ENCODE measurements around the gene PIRT. TPM values are rescaled to one million over a fixed set of nuclear protein-coding genes. Genes with fewer than 3 reads are reported as not detected.

The PIRT gene
- polyA plus RNA-seq, 3 donors, result not detected

- peak overlapping the region; percentile 46 for H2AFZ ChIP-seq (ENCODE audit: insufficient read depth, low read depth, low read length, poor library complexity, severe bottlenecking)
- H4K20me1 ChIP-seq (ENCODE audit: insufficient read depth, low read length), result no peaks in the 10 kb centered on the region
- Mint-ChIP-seq H3K9me3 (peaks cover 6 to 14% (median 12%) of the 10 kb centered on the region in 7 donors), H3K36me3 (peaks cover 0 to 6% of the 10 kb centered on the region in 2 donors), H3K4me1 (peaks cover 27% of the 10 kb centered on the region), H3K4me3 (no peak overlapping the region), H3K27ac (no peak overlapping the region), H3K27me3 (ENCODE audit: low read depth in 3 of 3) (peaks cover 0 to 1% (median 0%) of the 10 kb centered on the region in 3 donors)
- WGBS (ENCODE audit: insufficient coverage), result no CpG with 5 or more reads among the region's 2 CpGs
- peaks cover 0 to 9% of the 10 kb centered on the region in 2 donors for H3K9me3 ChIP-seq (replicated peaks in 1 of 2; ENCODE audit: control insufficient read depth in 1 of 2, insufficient read depth in 1 of 2, low read length in 2 of 2)
- TF ChIP-seq, protein P1, sequence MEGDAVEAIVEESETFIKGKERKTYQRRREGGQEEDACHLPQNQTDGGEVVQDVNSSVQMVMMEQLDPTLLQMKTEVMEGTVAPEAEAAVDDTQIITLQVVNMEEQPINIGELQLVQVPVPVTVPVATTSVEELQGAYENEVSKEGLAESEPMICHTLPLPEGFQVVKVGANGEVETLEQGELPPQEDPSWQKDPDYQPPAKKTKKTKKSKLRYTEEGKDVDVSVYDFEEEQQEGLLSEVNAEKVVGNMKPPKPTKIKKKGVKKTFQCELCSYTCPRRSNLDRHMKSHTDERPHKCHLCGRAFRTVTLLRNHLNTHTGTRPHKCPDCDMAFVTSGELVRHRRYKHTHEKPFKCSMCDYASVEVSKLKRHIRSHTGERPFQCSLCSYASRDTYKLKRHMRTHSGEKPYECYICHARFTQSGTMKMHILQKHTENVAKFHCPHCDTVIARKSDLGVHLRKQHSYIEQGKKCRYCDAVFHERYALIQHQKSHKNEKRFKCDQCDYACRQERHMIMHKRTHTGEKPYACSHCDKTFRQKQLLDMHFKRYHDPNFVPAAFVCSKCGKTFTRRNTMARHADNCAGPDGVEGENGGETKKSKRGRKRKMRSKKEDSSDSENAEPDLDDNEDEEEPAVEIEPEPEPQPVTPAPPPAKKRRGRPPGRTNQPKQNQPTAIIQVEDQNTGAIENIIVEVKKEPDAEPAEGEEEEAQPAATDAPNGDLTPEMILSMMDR (IDR thresholded peaks at IDR 0.05), result no peak
- no peaks in the 10 kb centered on the region for H3K27me3 ChIP-seq (ENCODE audit: control insufficient read depth in 2 of 2, insufficient read depth in 2 of 2, low read length in 2 of 2)
- H3K9ac ChIP-seq (ENCODE audit: insufficient read depth, low read length, poor library complexity, severe bottlenecking), result no peak overlapping the region
- no peaks in the 10 kb centered on the region for H3K79me2 ChIP-seq (ENCODE audit: insufficient read depth, low read length)
- H3K36me3 ChIP-seq (replicated peaks in 1 of 2; ENCODE audit: control insufficient read depth in 1 of 2, insufficient read depth in 2 of 2, low read length in 2 of 2), result no peaks in the 10 kb centered on the region
- intact Hi-C loops (cut with micrococcal nuclease), result loop anchor here in 1 of 2 donors (2.0 kb wide), 1 partner anchor 71 kb away; no protein-coding TSS in a partner anchor
- no peak overlapping the region for H3K4me2 ChIP-seq (replicated peaks; ENCODE audit: extremely low read depth, low read length, poor library complexity, severe bottlenecking)
- H3K4me3 ChIP-seq (replicated peaks in 1 of 3; ENCODE audit: low read depth in 2 of 3, low read length in 3 of 3), result no peak overlapping the region
- peaks cover 9 to 17% of the 10 kb centered on the region in 2 donors for H3K4me1 ChIP-seq (ENCODE audit: control insufficient read depth in 1 of 2, insufficient read depth in 2 of 2, low read length in 2 of 2)
- no peak overlapping the region for H3K27ac ChIP-seq (ENCODE audit: low read depth in 1 of 2, low read length in 2 of 2)
- DNase-seq, result no peak
These were observed 64.5 kb downstream of the PIRT start for GRCh38 chr17:10773391-10773790.

Small RNA genes lying within 50 kb of the gene (small RNA-seq; reads per million reads assigned to genes)
- gene AC015908.2 (ENCODE audit: insufficient read length, low read depth) (not detected), gene RNU6-1065P (ENCODE audit: insufficient read length, low read depth) (not detected), gene TMEM238L (ENCODE audit: insufficient read length, low read depth) (not detected)

Other genes starting within 250 kb of the PIRT start
- 1 to 10 TPM in 1 of 3 donors, under 1 TPM in 1, not detected in 1; 0.13 to 5.7 TPM for gene MYH3, start 180.8 kb downstream of the PIRT start, polyA plus RNA-seq
- 10 to 100 TPM in 2 of 3 donors, 1 to 10 TPM in 1; 5.0 to 14.6 (median 11.6) TPM for gene SCO1, start 140.6 kb downstream of the PIRT start, polyA plus RNA-seq
- 1 to 10 TPM; 6.0 to 9.3 (median 7.5) TPM for gene ADPRM, start 140.5 kb downstream of the PIRT start, polyA plus RNA-seq
- gene TMEM220, start 108.1 kb downstream of the PIRT start, polyA plus RNA-seq, result 1 to 10 TPM in 2 of 3 donors, under 1 TPM in 1; 0.33 to 4.8 (median 1.1) TPM
- not detected for gene TMEM238L, start 34.0 kb downstream of the PIRT start, polyA plus RNA-seq

All from CD14-positive monocyte (primary cell).